ENCODE measurements around the gene RGL3.
A peak's percentile ranks its signal among the peaks of the same experiment; 100 is the strongest.
"Not testable (repeated sequence)": the region's sequence is repeated elsewhere in the genome, so short reads cannot be mapped to it uniquely, and the experiment has no call there.

RGL3 gene

GRCh38 chr19:11448923-11449554 lies 29.9 kb upstream of the RGL3 start:
- no peak for DNase-seq (ENCODE audit: low read depth, low spot score)

GRCh38 chr19:11448410-11448809 lies 29.3 kb upstream of the RGL3 start:
- no peak for DNase-seq (ENCODE audit: low read depth, low spot score)

- DNase-seq (ENCODE audit: low read depth, low spot score): no peak
Observed at GRCh38 chr19:11447347-11448262, 28.5 kb upstream of the RGL3 start.

- DNase-seq (ENCODE audit: low read depth, low spot score): no peak
Observed at GRCh38 chr19:11446652-11447301, 27.7 kb upstream of the RGL3 start.

GRCh38 chr19:11446271-11446651 lies 27.1 kb upstream of the RGL3 start:
- no peak for DNase-seq (ENCODE audit: low read depth, low spot score)

GRCh38 chr19:11445141-11445540 lies 26.0 kb upstream of the RGL3 start:
- DNase-seq (ENCODE audit: low read depth, low spot score): no peak

GRCh38 chr19:11444059-11444458 lies 24.9 kb upstream of the RGL3 start:
- no peak for DNase-seq (ENCODE audit: low read depth, low spot score)

- DNase-seq (ENCODE audit: low read depth, low spot score): no peak
Observed at GRCh38 chr19:11437955-11438354, 18.8 kb upstream of the RGL3 start.

GRCh38 chr19:11435833-11436313 lies 16.8 kb upstream of the RGL3 start:
- DNase-seq (ENCODE audit: low read depth, low spot score): no peak

- peak; percentile 100 for DNase-seq (ENCODE audit: low read depth, low spot score)
Observed at GRCh38 chr19:11435057-11435832, 16.1 kb upstream of the RGL3 start, which contains the start of the genes ODAD3 and PRKCSH. ODAD3 (minus strand) TSS chr19:11435121; CDS start chr19:11435016, 105 bp downstream. PRKCSH (plus strand) TSS chr19:11435635; CDS start chr19:11436118, 483 bp downstream.

GRCh38 chr19:11434703-11435056 lies 15.6 kb upstream of the RGL3 start:
- DNase-seq (ENCODE audit: low read depth, low spot score): no peak

GRCh38 chr19:11433526-11433925 lies 14.4 kb upstream of the RGL3 start:
- not testable (repeated sequence) for DNase-seq (ENCODE audit: low read depth, low spot score)

GRCh38 chr19:11426656-11427055 lies 7.5 kb upstream of the RGL3 start:
- DNase-seq (ENCODE audit: low read depth, low spot score): no peak

GRCh38 chr19:11425719-11426457 lies 6.8 kb upstream of the RGL3 start:
- DNase-seq (ENCODE audit: low read depth, low spot score): no peak

- DNase-seq (ENCODE audit: low read depth, low spot score): no peak
Observed at GRCh38 chr19:11423791-11424181, 4.7 kb upstream of the RGL3 start.

GRCh38 chr19:11423164-11423790 lies 4.2 kb upstream of the RGL3 start:
- no peak for DNase-seq (ENCODE audit: low read depth, low spot score)

GRCh38 chr19:11422163-11423065 lies 3.3 kb upstream of the RGL3 start:
- DNase-seq (ENCODE audit: low read depth, low spot score): no peak

GRCh38 chr19:11421371-11422098 lies 2.4 kb upstream of the RGL3 start:
- DNase-seq (ENCODE audit: low read depth, low spot score): no peak
